ENCODE measurements around the gene SMIM27.

DNA sequence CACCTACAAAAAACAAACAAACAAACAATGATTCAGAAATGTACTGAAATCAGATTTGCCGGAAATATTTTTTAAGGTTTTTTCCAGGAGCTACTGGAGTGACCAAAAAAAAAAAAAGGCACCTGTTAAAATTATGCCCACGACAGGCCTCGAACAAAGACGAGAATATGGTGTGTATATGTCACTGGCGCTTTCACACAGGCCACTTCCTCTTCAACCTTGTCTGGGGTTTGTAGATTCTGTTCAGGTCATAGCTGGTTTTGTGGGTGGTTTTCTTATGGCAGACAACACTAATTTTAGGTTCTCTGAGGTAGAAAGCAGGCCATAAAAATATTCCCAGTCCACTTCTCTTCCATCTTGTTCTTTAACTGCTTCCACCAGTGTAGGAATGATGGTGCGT lies 13.8 kb downstream of the SMIM27 start:
- TF ChIP-seq EZH2 (IDR thresholded peaks at IDR 0.05; ENCODE audit: borderline replicate concordance, low read depth, low read length, severe bottlenecking) = no peak
- TF ChIP-seq, protein P1, sequence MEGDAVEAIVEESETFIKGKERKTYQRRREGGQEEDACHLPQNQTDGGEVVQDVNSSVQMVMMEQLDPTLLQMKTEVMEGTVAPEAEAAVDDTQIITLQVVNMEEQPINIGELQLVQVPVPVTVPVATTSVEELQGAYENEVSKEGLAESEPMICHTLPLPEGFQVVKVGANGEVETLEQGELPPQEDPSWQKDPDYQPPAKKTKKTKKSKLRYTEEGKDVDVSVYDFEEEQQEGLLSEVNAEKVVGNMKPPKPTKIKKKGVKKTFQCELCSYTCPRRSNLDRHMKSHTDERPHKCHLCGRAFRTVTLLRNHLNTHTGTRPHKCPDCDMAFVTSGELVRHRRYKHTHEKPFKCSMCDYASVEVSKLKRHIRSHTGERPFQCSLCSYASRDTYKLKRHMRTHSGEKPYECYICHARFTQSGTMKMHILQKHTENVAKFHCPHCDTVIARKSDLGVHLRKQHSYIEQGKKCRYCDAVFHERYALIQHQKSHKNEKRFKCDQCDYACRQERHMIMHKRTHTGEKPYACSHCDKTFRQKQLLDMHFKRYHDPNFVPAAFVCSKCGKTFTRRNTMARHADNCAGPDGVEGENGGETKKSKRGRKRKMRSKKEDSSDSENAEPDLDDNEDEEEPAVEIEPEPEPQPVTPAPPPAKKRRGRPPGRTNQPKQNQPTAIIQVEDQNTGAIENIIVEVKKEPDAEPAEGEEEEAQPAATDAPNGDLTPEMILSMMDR (IDR thresholded peaks at IDR 0.05; ENCODE audit: borderline replicate concordance, extremely low read depth, low read length, poor library complexity, severe bottlenecking) = no peak
